GM18867 (cell line): Measurements from ENCODE around the gene SPRY4.
"Not testable (repeated sequence)": the region's sequence is repeated elsewhere in the genome, so short reads cannot be mapped to it uniquely, and the experiment has no call there.

Source experiments
- ATAC-seq: cut with Tn5 transposase; IDR thresholded peaks from one replicate; pipeline ENCODE4 v1.9.1; 2021; ENCODE audit warnings: mild to moderate bottlenecking, moderate library complexity; ENCODE audit not compliant: unreplicated experiment

SPRY4 gene

GRCh38 chr5:142315096-142315900 lies 9.5 kb downstream of the SPRY4 start:
- ATAC-seq = no peak

GRCh38 chr5:142314606-142315005 lies 10.2 kb downstream of the SPRY4 start:
- ATAC-seq = no peak

- no peak for ATAC-seq
Observed at GRCh38 chr5:142314109-142314508, 10.7 kb downstream of the SPRY4 start.

GRCh38 chr5:142313682-142314081 lies 11.1 kb downstream of the SPRY4 start:
- no peak for ATAC-seq

GRCh38 chr5:142313275-142313674 lies 11.5 kb downstream of the SPRY4 start:
- no peak for ATAC-seq

- ATAC-seq = no peak
Observed at GRCh38 chr5:142312399-142312798, 12.4 kb downstream of the SPRY4 start.

GRCh38 chr5:142311725-142312124 lies 13.1 kb downstream of the SPRY4 start:
- no peak for ATAC-seq

- no peak for ATAC-seq
Observed at GRCh38 chr5:142310803-142311202, 14.0 kb downstream of the SPRY4 start.

GRCh38 chr5:142309747-142310318 lies 15.0 kb downstream of the SPRY4 start:
- ATAC-seq = no peak

- no peak for ATAC-seq
Observed at GRCh38 chr5:142308358-142308757, 16.5 kb downstream of the SPRY4 start.

- no peak for ATAC-seq
Observed at GRCh38 chr5:142307146-142307890, 17.5 kb downstream of the SPRY4 start.

GRCh38 chr5:142306077-142306502 lies 18.7 kb downstream of the SPRY4 start:
- no peak for ATAC-seq

- no peak for ATAC-seq
Observed at GRCh38 chr5:142305211-142305610, 19.6 kb downstream of the SPRY4 start.

- no peak for ATAC-seq
Observed at GRCh38 chr5:142304013-142304701, 20.7 kb downstream of the SPRY4 start.

- ATAC-seq = no peak
Observed at GRCh38 chr5:142303565-142303964, 21.3 kb downstream of the SPRY4 start.

- no peak for ATAC-seq
Observed at GRCh38 chr5:142301540-142301939, 23.3 kb downstream of the SPRY4 start.

GRCh38 chr5:142300677-142301076 lies 24.1 kb downstream of the SPRY4 start:
- no peak for ATAC-seq

- no peak for ATAC-seq
Observed at GRCh38 chr5:142298789-142299188, 26.0 kb downstream of the SPRY4 start.

- not testable (repeated sequence) for ATAC-seq
Observed at GRCh38 chr5:142297786-142298185, 27.0 kb downstream of the SPRY4 start.

- ATAC-seq = no peak
Observed at GRCh38 chr5:142296914-142297417, 27.9 kb downstream of the SPRY4 start.
